ENCODE measurements around the gene EPG5.

DNA sequence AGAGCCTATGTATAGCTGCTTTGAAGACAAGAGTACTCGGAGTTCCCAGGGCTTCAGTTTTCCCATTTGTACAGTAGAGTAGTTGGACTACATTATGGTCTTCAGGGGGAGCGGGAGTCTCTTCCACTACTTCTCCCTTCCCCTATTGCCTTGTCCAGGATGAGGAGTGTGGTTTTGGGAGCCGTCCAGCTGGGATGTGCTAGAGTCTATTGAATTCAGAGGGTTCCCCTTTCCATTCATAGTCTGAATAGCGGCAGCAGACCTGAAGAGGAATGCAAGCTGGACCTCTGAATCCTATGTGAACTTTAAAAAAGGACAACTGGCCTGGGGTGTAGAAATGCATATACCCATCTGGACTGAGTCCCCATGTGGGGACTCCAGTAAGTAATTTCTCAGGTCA is 43.5 kb upstream of the EPG5 start:
- TF ChIP-seq, protein P1, sequence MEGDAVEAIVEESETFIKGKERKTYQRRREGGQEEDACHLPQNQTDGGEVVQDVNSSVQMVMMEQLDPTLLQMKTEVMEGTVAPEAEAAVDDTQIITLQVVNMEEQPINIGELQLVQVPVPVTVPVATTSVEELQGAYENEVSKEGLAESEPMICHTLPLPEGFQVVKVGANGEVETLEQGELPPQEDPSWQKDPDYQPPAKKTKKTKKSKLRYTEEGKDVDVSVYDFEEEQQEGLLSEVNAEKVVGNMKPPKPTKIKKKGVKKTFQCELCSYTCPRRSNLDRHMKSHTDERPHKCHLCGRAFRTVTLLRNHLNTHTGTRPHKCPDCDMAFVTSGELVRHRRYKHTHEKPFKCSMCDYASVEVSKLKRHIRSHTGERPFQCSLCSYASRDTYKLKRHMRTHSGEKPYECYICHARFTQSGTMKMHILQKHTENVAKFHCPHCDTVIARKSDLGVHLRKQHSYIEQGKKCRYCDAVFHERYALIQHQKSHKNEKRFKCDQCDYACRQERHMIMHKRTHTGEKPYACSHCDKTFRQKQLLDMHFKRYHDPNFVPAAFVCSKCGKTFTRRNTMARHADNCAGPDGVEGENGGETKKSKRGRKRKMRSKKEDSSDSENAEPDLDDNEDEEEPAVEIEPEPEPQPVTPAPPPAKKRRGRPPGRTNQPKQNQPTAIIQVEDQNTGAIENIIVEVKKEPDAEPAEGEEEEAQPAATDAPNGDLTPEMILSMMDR (IDR thresholded peaks at IDR 0.05; ENCODE audit: poor library complexity), result no peak
- TF ChIP-seq EZH2 (IDR thresholded peaks at IDR 0.05; ENCODE audit: borderline replicate concordance), result no peak
- no peak for TF ChIP-seq EZH2phosphoT487 (IDR thresholded peaks at IDR 0.05; ENCODE audit: low read depth, severe bottlenecking, unreplicated experiment)
